GM21737 (cell line): ENCODE measurements around the gene SEC14L6.
"Not testable (repeated sequence)": the region's sequence is repeated elsewhere in the genome, so short reads cannot be mapped to it uniquely, and the experiment has no call there.

Experiments
- ATAC-seq: cut with Tn5 transposase; IDR thresholded peaks from one replicate; pipeline ENCODE4 v1.9.1; 2021; ENCODE audit warnings: mild to moderate bottlenecking, moderate library complexity; ENCODE audit not compliant: unreplicated experiment

The SEC14L6 gene

DNA sequence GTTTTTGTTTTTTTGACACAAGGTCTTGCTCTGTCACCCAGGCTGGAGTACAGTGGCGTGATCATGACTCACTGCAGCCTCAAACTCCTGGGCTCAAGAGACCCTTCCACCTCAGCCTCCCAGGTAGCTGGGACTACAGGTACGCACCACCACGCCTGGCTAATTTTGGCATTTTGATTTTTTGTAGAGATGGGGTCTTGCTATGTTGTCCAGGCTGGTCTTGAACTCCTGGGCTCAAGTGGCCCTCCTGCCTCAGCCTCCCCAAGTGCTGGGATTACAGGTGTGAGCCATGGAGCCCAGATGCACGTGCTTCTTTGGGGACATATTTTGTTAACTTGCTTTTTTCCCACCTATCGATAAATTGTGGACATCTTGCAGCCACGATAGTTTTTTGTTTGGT lies 20.7 kb upstream of the SEC14L6 start:
- ATAC-seq, result not testable (repeated sequence)

DNA sequence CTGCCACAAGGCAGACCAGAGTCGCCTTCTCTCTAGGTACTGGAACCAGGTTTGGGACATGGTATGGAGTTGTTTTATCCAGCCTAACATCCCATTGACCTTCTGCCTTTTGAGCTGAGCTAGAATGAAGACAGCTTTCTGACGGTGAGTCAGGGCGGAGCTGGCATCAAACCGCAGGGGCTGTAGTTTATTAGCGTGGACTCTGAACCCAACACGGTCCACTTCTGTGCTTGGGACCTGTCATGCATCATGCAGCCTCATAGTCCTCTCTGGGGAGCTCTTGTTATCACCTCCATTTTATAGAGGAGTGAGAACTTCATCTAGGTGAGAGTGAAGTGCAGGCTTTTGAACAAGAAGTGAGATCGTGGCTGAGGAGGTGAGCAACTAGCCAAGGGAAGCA lies 19.6 kb upstream of the SEC14L6 start:
- no peak for ATAC-seq

DNA sequence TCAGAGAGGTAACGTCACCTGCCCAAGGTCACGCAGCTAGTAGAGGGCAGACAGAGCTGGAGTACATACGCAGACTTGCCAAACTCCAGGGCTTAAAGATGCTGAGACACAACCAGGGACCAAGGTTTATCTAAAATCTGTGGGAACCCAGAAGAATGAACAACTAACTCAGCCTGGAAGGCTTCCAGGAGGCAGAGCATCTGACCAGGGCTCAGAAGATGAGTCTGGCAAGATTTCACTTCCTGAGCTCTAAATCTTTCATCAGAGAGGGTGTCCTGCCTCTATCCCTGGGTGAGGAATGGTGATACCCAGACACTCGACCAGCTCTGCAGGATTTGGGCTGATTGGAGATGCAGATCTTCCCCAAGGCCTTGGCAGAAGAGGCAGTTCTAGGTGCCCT lies 18.8 kb upstream of the SEC14L6 start:
- ATAC-seq, result no peak

DNA sequence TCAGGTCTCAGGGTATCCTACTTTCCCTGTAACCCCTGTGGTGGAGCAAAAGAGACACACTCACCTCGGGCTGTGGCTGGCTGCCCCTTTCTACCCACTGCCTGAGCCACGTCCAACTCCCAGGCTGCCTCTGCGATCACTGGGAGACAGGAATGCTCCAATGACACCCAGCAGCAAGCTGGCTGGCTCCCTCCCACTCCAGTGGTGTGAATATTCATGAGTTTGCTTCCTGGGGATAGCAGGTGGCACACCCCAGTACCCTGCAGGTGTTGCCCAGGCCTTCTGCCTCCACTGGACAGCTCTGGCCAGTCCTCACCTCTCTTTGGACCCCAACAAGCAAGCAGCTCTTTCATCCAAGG lies 18.2 kb upstream of the SEC14L6 start:
- no peak for ATAC-seq

DNA sequence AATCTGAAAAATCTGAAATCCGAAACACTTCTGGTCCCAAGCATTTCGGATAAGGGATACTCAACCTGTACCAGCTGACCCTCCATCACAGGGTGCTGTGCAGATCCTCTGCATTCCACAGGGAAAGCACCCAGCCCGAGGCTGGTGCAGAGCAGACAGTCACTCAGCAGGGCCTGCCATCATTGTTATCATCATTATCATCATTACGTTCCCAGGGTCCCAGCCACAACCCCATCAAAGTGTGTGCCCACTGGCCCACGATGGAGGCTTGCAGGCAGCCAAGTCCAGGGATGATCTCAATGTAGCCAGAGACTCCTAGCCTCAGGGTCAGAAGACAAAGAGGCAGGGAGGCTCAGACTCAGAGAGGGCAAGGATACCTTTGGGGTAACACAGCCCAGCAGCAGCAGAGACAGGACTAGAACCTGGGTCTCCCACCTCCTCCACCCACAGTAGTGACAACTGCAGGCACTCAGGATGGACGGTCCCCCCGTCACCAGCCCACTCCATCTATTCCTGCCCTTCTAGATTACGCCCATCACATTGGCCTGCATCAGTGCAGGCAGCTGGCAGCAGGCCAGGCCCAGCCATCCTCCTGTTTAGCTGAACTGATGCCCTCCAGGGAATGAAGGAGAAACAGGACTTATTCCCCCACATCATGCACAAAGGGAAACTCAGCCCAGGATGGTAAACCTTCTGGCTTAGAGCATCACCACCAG lies 17.7 kb upstream of the SEC14L6 start:
- ATAC-seq, result no peak

DNA sequence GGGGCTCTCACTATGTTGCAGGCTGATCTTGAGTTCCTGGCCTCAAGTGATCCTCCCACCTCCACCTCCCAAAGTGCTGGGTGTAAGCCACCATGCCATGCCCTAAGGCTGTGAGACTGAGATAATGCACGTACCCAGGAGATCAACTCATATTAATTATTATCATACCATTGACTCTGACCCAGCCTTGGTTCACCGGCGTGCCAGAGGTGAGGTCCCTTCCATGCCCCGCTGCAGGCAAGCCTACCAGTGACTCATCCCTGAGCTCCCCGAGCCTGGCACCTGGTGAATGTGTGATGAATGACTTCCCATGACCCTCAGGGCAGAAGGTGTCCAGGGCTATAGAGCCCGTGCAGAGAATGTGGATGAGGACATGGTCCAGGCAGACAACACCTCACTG lies 15.8 kb upstream of the SEC14L6 start:
- no peak for ATAC-seq

DNA sequence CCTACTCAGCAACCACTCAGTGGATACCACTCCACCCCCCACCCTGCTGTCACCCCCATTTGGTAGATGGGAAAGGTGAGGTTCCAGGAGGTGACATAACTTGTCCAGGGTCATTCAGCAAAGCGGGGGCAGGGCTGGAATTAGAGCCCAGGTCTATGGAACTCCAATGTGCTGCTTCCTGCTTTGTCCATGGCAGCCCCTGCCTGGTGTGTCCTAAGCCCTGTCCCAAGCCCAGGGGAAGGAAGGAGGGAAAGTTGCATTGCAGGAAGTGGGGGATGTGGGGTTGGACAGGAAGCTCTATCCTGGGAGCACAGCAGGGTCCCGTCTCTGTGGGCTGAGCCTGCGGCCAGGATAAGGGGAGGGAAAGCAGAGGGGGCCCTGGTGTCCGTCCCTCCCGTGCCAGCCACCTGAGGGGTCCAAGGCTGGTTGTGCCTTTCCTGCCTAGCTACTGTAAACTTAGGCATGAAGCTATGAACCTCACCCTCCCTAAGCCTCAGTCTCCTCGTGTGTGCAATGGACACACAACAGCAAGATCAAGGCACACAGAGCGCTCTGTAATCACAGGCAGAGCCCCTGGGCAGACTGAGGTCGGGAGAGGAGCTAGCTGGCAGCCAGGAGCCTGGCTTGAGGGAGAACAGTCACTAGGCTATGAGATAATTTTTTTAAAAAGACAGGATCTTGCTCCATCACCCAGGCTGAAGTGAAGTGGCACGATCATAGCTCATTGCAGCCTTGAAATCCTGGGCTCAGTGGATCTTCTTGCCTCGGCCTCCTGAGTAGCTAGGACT lies 15.1 kb upstream of the SEC14L6 start:
- ATAC-seq, result no peak

DNA sequence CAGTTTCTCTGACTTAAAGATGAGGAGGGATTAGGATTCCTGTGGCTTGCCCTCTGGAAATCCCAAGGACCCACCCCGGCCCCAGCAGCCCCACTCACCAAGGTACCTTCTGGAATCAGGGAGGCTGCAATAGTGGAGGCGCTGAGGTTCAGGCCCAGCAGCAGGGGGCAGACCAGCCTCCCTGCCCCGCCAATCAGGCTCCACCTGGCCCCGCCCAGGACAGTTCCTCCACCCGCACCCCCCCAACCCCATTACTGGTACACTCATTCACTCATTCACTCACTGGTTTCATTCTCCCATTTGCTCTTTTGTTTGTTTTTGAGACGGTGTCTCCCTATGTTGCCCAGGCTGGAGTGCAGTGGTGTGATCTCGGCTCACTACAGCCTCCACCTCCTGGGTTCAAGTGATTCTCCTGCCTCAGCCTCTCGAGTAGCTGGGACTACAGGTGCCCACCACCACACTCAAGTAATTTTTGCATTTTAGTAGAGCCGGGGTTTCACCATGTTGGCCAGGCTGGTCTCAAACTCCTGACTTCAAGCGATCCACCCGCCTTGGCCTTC lies 14.2 kb upstream of the SEC14L6 start:
- not testable (repeated sequence) for ATAC-seq

DNA sequence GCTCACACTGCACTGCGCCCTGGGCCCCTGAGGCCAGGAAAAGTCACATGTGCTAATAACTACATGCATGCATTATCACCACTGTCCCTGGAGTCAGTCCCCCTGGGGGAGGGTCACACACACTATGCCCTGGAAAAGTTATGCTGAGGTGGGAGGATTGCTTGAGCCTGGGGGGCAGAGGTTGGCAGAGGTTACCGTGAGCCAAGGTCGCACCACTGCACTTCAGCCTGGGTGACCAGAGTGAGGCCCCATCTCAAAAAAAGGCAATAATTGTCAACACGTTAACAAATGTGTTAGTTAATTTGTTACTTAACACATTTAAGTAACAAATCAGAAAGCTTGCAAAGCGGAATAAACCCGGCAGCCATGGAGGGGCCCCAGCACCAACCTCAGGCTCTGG lies 13.3 kb upstream of the SEC14L6 start:
- no peak for ATAC-seq

DNA sequence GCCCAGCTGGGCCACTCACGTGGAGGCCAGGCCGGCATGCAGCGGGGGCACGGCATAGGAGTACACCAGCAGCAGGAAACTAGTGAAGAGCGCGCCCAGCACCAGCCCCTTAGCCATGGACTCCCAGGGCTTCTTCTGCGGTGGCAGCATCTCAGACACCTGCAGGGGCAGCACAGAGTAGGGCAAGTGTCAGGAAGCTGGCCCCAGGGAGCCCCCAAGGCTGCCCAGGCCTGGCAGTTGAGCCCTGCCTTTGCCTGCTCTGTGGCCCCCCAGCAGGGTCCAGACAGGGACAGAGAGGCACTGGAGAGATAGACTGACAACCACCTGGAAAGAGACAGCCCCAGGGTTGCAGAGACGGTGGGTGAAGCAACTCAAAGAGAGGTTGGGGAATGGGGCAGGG lies 10.7 kb upstream of the SEC14L6 start:
- no peak for ATAC-seq

DNA sequence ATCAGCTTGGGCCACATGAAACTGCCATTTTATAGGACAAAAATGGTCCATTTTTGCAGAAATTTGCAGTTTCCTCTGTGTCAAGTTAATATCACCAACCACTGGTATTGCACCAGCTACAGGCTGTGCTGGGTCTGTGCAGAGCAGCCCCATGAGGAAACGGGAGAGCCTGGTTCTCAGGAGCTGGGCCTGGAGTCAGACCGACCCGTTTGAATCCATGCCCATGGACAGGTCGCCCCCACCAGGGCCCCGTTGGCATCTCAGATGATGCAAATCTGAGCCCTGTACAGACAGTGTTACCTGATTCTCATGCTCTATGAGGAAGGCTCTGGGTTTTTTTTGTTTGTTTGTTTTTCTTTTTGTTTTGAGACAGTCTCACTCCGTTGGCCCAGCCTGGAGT lies 9.8 kb upstream of the SEC14L6 start:
- no peak for ATAC-seq

DNA sequence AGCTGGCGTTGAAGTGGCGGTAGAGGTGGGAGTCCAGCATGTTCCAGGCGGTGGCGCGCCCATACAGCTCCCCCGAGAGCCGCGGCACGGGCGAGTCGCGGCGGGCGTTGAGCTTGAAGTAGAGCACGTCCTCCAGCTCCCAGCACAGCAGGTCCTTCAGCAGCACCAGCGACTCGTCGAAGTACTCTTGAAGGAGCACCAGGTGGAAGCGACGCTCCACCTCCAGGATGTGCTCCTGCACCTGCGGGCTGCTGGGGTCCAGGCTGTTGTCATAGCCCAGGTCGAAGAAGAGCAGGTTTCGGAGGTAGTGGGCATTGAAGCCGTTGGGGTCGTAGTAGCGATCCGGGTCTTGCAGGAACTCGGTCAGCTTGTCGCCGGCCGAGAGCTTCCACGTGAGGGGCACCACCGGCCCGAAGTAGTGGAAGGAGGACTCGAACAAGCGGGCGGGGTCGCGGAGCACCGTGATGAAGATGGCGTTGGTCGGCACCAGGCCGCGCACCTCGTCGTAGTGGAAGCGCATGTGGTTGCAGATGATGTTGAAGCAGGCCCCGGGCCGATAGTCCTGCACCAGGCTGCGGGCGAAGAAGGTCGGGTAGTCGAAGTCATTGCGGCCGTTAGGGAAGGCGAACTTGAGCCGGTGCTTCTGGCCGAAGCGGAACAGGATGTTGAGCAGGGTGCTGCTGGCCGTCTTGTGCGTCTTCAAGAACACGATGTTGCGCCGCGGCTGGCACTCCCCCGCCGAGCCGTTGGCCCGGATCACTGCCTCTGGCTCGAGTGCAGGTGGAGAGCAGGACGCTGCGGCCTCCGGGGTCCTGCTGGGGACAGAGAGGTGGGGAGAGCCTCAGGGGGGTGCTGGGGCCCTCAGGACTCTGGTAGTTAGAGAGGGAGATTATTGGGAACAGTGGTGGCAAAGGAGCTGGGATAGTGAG lies 9.0 kb upstream of the SEC14L6 start:
- ATAC-seq, result no peak

DNA sequence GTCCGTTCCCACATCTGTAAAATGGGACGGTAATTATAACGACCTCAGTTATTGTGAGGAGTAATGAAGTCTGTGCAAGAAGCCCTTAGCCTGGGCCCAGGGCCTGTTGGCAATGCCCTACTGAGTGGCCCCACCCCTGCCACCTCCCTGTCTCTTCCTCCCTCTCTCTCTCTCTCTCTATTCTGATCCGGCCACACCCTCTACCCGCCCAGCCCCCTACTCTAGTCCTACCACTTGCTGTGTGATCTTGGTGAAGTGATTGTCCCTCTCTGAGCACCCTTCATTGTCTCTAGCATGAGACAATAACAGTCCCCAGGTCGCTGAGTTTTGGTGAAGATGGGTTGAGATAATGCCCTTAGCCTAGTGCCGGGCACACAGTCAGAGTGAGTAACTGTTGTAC lies 7.4 kb upstream of the SEC14L6 start:
- ATAC-seq, result no peak

DNA sequence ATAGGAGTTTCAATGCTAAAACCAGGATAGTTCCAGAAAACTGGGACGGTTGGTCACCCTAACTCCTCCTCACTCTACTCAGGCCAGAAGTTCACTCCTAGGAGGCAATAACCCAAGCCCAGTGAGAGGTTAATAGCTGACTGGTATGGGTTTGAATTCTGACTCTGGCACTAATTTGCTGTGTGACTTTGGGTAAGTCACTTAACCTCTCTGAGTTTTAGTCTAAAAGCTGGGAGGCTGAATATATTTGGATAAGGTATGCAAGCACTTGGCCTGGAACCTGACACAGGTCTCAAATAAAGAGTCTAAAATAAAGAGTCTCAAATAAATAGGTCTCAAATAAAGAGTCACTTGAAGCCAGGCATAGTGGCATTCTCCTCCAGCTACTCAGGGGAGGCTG lies 6.2 kb upstream of the SEC14L6 start:
- ATAC-seq, result no peak

DNA sequence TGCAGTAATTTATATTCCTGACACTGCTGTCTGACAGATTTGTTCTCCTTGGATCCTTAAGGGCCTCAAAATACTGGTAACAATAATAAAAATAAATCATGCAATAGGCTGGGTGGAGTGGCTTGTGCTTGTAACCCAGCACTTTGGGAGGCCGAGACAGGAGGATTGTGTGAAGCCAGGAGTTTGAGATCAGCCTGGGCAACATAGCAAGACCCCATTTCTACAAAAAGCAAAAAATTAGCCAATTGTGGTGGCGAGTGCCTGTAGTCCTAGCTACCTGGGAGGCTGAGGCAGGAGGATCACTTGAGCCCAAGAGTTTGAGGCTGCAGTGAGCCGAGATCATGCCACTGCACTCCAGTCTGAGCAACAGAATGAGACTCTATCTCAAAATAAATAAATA lies 5.3 kb upstream of the SEC14L6 start:
- ATAC-seq, result not testable (repeated sequence)

DNA sequence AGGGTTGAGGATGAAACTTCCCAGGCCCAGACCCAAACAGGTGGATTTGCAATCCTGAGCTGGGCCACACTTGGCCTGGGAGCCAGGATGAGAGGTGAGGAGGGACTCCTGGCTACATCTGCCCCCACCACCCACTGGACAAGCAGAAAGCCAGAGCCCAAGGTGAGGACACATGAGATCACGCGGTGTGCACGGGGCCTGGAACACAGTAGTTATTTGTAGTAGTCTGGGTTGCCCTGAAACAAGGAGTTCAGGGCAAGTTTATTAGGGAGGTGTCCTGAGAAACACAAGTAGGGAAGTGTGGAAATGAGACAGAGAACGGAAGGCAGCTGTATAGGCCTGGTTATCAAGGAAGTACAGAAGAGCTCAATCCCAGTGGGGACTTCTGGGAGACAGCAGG lies 647 bp upstream of the SEC14L6 start:
- no peak for ATAC-seq

DNA sequence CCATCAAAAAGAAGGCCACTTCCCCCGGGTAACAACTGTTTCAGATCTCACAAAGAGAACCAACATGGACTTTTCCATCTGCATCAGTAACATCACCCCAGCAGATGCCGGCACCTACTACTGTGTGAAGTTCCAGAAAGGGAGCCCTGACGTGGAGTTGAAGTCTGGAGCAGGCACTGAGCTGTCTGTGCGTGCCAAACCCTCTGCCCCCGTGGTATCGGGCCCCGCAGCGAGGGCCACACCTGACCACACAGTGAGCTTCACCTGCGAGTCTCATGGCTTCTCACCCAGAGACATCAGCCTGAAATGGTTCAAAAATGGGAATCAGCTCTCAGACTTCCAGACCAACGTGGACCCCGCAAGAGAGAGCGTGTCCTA lies 3.7 kb downstream of the SEC14L6 start:
- no peak for ATAC-seq

DNA sequence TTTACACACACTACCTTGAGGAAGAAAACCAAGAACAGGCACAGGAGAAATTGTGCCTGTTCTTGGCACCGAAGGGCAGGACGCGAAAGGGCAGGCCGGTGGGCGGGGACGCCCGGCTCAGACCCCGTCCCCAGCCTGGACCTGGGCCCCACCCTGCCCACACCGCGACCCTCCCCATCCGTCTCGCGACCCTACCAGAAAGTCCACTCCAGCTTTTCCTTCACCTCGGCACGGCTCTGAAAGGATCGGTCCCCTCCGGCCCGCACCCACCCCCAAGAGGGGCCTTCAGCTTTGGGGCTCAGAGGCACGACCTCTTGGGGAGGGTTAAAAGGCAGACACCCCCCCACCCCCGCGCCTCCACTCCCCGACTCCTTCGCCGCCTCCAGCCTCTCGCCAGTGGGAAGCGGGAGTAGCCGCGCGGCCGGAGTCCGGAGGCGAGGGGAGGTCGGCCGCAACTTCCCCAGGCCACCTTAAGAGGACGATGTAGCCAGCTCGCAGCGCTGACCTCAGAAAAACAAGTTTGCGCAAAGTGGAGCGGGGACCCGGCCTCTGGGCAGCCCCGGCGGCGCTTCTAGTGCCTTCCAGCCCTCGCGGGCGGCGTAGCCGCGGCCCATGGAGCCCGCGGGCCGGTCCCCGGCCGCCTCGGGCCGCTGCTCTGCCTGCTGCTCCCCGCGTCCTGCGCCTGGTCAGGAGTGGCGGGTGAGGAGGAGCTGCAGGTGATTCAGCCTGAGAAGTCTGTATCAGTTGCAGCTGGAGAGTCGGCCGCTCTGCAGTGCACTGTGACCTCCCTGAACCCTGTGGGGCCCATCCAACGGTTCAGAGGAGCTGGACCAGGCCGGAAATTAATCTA lies 4.4 kb downstream of the SEC14L6 start:
- ATAC-seq, result no peak

DNA sequence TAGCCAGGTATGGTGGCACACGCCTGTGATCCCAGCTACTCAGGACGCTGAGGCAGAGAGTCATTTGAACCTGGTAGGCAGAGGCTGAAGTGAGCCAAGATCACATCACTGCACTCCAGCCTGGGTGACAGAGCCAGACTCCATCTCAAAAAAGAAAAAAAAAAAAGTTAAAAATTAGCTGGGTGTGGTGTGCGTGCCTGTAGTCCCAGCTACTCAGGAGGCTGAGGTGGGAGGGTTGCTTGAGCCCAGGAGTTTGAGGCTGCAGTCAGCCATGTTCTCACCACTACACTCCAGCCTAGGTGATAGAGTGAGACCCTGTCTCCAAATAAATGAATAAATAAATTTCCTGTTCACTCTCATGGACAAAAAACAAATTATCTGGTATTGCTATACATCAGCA lies 5.0 kb downstream of the SEC14L6 start:
- ATAC-seq, result not testable (repeated sequence)

DNA sequence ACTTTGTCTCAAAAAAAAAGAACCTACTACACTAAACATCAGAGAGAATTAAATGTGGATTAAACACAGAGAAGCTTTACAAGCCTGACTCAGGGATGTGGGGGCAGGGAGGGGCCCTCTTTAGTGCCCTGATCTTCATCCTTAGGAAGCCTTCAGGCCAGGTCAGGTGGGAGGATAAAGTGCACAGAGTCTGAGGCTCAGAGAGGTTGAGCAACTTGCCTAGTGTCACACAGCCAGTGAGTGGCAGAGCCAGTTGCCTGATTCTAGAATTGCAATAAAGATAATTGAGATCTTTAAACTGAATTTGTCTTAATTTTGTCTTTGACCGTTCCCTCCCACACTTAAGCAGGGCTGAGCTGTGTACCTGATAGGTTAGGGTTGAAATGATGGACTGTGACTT lies 7.2 kb downstream of the SEC14L6 start:
- no peak for ATAC-seq
